DMS153 treated with DMSO at 0.1 percent for 48 hours (cell line): ENCODE measurements around the gene ITM2B.
A peak's percentile ranks its signal among the peaks of the same experiment; 100 is the strongest.
"Not testable (repeated sequence)": the region's sequence is repeated elsewhere in the genome, so short reads cannot be mapped to it uniquely, and the experiment has no call there.

Experiments
- DNase-seq: peaks from one replicate; lab custom pipeline; 2025; ENCODE audit not compliant: unreplicated experiment; lab: John Stamatoyannopoulos, UW

Gene ITM2B

GRCh38 chr13:48222358-48223301, 10.4 kb upstream of the ITM2B start:
- no peak for DNase-seq

- DNase-seq = no peak
Observed at GRCh38 chr13:48224701-48225100, 8.3 kb upstream of the ITM2B start.

GRCh38 chr13:48230541-48230940, 2.5 kb upstream of the ITM2B start:
- DNase-seq = no peak

- no peak for DNase-seq
Observed at GRCh38 chr13:48231080-48231479, 1.9 kb upstream of the ITM2B start.

GRCh38 chr13:48231933-48232332, 1.1 kb upstream of the ITM2B start:
- no peak for DNase-seq

GRCh38 chr13:48232420-48233045, 473 bp upstream of the ITM2B start:
- no peak for DNase-seq

- no peak for DNase-seq
Observed at GRCh38 chr13:48233889-48234488, 983 bp downstream of the ITM2B start.

- no peak for DNase-seq
Observed at GRCh38 chr13:48234566-48235340, 1.7 kb downstream of the ITM2B start.

GRCh38 chr13:48235341-48236135, 2.5 kb downstream of the ITM2B start:
- DNase-seq = peak; percentile 32

- DNase-seq = no peak
Observed at GRCh38 chr13:48236528-48237353, 3.7 kb downstream of the ITM2B start.

- DNase-seq = not testable (repeated sequence)
Observed at GRCh38 chr13:48239369-48239768, 6.4 kb downstream of the ITM2B start.

- no peak for DNase-seq
Observed at GRCh38 chr13:48241651-48242050, 8.6 kb downstream of the ITM2B start.

- peak; percentile 7 for DNase-seq
Observed at GRCh38 chr13:48242677-48243076, 9.7 kb downstream of the ITM2B start.

GRCh38 chr13:48244159-48244558, 11.2 kb downstream of the ITM2B start:
- DNase-seq = no peak

- DNase-seq = no peak
Observed at GRCh38 chr13:48246102-48246501, 13.1 kb downstream of the ITM2B start.

GRCh38 chr13:48249018-48249417, 16.0 kb downstream of the ITM2B start:
- DNase-seq = no peak

GRCh38 chr13:48251611-48252081, 18.6 kb downstream of the ITM2B start:
- no peak for DNase-seq

- no peak for DNase-seq
Observed at GRCh38 chr13:48252176-48252575, 19.2 kb downstream of the ITM2B start.

GRCh38 chr13:48253849-48254248, 20.8 kb downstream of the ITM2B start:
- DNase-seq = no peak
